HTERT RPE-1 (cell line): ENCODE results near the gene ECE1.

Experiments
- in situ Hi-C: fragments of 300-500 bp; cut with MboI; formaldehyde crosslinking; loops from 4 replicates; pipeline ENCODE4 v1.14.3; 2020; ENCODE audit warnings: low sequenced_read_pairs

Gene ECE1

GRCh38 chr1:21289700-21290545 lies at the start of gene ECE1:
Gene ECE1, minus strand, starts transcription at chr1:21290463. Its CDS starts 49 bp downstream, at chr1:21290414.
- in situ Hi-C loops: no loop called here

DNA sequence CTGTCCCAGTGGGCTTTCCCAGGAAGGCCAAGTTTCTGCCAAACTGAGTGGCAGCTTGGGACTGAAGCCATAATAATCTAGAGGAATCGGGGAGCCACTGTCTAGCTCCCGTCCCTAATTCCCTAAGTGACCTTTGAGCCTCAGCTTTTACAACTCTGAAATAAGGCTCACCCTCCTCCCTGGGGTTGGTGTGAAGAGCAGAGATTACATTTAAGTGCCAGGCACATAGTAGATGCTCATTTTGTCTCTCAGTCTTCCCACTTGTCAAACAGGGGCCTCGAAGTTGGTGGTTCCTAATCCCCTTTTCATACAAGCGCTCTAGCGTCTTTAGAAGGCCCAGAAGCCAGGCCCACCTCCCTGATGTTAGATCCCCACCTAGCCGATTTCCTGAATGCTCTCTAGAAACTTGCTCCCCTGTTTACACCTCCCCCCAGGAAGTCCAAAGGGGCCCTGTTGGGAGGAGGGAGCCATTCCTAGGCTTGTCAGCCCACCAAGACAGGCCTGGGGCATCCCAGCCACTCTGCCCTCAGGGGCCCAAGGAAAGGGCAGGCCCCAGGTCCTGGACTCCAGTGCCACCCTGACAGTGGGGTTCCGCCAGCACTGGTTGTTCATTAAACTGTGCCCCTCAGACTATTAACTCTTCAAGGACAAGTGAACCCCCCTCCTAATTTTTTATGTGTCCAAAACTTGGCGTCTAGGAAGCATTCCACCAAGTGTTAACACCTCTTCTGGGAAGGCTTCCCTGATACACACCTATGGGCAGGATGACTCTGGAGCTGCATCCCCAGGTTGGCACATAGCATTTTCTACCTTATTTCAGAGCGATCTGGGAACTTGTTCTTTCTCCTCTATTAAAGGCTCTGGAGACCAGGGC lies 49.3 kb upstream of the ECE1 start:
- in situ Hi-C loops: no loop called here

DNA sequence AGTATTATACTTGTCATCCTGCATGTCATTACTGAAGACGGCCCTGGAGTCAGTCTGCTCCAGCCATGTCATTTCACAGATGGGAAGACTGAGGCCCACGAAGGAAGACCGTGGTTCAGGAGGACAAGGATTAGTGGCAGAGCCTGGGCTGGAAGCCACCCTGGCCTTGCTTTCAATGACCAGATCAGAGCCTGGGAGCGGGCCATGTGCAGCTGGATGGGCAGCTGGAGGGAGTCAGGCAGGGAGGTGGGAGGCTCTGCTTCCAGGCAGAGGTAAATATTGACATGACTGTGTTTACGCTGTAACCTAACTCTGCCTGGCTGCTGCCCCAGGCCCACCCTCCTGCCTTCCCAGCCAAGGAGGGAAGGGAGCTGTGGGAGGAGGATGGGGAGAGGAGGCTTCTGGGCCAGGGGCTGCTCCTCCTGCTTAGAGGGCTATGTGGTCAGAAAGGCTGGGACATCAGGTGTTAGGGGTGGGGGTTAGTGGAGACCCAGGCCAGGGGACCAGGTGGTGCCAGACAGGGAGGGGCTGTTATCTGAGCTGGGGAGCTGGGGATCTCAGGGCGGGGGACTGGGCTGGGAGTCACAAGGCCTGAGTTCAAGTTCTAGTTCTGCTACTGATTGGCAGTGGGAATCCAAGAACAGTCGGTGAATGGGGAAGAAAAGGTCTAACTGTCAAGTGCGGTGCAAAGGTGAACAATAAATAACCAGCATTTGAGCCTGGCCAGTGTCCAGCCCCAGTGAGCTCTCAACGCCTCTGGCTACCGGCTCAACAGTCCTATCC lies 48.5 kb upstream of the ECE1 start:
- in situ Hi-C loops: no loop called here

GRCh38 chr1:21337928-21338572 lies 47.8 kb upstream of the ECE1 start:
- in situ Hi-C loops: no loop called here

GRCh38 chr1:21337454-21337927 lies 47.2 kb upstream of the ECE1 start:
- in situ Hi-C loops: no loop called here

GRCh38 chr1:21337010-21337437 lies 46.8 kb upstream of the ECE1 start:
- in situ Hi-C loops: no loop called here

- in situ Hi-C loops: no loop called here
These were observed 45.5 kb upstream of the ECE1 start for GRCh38 chr1:21335750-21336224.

DNA sequence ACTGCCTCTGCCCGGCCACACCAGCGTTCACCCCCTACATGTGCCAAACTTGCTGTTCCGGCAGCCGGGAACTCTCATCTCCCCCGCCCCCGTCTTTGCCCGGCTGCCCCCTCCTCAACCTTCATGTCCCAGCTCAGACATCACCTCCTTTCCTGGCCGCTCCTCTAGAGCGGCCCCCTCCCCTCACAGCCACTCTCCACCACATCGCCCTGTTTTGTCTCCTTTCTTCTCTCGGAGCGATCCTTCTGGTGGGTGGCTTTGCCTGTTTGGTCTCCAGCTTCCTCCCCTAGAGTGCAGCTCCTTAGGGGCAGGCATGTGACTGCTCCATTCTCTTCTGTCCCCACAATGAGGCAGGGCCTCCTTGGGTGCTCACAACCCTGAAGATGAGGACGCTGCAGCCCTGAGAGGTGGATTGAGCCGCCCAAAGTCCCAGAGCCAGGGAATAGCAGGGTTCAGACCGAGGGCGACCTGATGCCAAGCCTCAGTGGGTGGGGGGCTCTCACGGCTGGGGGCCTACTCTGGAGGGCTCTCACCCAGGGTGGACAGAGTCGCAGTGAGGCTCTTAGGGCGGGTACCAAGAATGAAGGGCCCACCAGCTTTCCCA lies 44.9 kb upstream of the ECE1 start:
- in situ Hi-C loops: no loop called here

DNA sequence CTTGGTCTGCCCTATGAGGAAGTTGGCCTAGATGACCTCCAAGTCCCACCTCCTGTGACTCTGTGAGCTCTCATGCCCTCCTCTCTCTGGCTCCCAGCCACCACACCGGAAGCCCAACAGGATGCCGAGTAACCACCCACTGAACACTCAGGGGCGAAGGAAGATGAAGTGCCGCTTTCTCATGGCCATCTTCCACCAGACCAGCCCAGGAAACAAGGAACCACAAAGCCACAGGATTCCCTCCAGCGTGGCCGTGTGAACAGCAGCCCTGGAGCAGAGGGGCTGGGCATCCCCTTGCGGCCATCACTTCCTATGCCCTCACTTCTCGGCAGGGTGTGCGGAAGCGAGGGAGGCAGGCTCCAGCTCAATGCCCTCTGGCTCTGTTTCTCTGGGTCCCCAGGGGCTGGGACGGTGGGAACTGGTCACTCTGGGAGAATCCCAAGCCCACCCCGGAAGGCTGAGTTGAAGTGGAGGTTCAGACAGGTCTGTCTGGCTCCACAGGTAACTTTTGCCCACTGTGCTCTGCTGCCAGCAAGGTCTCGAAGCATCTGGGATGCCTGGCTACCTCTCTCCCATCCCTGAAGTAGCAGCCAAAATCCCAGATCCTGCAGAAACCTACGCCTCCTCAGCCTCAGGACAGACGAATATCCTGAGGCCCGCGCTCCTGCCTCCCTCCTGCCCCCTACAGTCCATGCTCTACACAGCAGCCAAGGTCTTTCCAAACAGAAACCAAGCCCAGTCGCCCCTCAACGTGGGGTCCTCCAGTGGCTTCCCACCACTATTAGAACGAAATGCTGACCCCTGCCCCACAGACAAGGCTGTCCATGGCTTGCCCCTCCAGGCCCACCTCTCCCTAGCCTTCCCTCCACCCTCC lies 44.2 kb upstream of the ECE1 start:
- in situ Hi-C loops: no loop called here

DNA sequence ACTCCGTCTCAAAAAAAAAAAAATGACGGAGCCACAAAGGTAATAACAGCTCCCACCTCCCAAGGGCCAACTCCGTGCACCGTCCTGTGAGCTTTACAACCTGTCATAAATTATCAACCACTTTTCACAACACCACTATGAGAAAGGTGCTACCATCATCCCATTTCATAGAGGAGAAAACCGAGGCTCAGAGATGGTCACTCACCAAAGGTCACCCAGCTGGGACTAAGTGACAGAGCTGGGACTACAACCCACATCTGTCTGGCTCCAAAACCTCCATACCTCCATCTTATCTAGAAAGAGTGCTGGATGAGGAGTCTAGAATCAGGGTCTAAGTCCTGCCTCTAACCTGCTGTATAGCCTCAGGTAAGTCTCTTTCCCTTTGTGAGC lies 43.6 kb upstream of the ECE1 start:
- in situ Hi-C loops: no loop called here

GRCh38 chr1:21332554-21333311 lies 42.5 kb upstream of the ECE1 start:
- in situ Hi-C loops: no loop called here

- in situ Hi-C loops: no loop called here
These were observed 41.7 kb upstream of the ECE1 start for GRCh38 chr1:21331752-21332478.

DNA sequence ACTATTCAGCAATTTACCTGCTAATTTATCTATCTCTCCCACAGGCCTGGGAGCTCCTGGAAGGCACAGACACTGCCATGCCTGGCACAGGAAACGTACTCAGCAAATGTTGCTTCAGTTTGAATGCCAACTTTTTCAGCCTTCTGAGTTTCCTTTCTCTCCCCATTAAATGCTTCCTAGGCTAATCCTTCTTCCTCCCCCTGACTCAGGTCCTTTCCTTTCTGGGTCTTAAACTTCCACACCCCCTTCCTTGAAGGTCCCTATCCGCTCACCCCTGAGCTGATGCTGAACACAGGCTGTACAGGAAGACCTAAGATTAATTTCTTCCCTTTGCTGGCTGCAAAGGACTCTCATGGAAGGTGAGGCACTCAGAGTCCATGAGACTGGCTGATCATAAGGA lies 40.3 kb upstream of the ECE1 start:
- in situ Hi-C loops: no loop called here

DNA sequence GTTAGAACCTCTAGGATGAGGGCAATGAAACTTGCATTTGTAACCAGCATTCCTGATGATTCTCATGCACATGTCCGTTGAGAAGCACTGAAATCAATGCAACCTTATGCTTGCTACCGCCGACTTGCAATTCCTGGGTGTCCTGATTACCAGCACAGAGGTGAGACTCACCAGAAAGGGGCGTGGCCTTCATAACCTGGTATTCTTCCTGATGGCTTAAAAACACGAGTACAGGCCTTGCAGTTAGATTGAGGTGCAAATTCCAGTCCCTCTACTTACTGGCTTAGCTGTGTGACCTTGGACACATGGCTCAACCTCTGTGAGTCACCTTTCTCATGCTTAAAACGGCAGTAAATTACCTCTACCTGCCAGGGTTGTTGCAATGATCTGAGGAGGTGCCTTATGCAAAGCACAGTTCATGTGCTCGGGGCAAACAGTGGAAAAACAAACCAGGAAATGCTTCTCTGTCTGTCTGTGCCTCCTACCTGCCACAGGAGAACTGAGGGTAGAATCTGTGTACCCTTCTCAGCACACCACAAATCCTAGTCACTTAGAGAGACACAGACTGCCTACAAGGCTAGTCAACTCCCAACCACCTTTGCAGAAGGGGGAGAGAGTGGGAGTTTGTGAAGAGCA lies 39.1 kb upstream of the ECE1 start:
- in situ Hi-C loops: no loop called here

DNA sequence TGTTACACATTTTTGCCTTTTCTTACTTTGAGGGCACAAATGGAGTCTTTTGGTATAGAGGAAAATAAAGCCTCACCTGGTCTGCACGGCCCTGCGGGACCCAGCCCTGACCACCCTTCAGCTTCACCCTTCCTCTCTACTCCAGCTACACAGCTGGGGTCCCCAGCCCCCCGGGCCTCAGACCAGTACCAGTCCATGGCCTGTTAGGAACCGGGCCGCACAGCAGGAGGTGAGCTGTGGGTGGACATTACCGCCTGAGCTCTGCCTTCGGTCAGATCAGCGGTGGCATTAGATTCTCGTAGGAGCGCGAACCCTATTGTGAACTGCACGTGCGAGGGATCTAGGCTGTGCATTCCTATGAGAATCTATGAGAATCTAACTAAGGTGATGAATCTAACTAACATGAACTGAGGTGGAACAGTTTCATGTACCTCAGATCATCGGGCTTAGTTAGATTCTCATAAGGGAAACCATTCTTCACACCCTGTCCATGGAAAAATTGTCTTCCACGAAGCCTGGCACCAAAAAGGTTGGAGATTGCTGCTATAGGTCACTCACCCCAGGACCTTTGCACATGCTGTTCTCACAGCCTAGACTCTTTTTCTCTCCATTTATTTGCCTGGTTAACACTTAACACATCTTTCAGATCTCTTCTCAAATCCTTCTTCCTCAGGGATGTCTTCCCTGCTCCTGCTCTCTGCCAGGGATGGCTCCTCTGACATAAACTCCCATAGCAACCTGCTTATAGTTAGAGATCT lies 37.5 kb upstream of the ECE1 start:
- in situ Hi-C loops: no loop called here

- in situ Hi-C loops: no loop called here
These were observed 36.6 kb upstream of the ECE1 start for GRCh38 chr1:21326861-21327344.
